ENCODE results near the gene RPL29.

GRCh38 chr3:52032702-52033408, 37.2 kb upstream of the RPL29 start:
- TF ChIP-seq, protein P1, sequence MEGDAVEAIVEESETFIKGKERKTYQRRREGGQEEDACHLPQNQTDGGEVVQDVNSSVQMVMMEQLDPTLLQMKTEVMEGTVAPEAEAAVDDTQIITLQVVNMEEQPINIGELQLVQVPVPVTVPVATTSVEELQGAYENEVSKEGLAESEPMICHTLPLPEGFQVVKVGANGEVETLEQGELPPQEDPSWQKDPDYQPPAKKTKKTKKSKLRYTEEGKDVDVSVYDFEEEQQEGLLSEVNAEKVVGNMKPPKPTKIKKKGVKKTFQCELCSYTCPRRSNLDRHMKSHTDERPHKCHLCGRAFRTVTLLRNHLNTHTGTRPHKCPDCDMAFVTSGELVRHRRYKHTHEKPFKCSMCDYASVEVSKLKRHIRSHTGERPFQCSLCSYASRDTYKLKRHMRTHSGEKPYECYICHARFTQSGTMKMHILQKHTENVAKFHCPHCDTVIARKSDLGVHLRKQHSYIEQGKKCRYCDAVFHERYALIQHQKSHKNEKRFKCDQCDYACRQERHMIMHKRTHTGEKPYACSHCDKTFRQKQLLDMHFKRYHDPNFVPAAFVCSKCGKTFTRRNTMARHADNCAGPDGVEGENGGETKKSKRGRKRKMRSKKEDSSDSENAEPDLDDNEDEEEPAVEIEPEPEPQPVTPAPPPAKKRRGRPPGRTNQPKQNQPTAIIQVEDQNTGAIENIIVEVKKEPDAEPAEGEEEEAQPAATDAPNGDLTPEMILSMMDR (IDR thresholded peaks at IDR 0.05; ENCODE audit: insufficient read depth, low read length, poor library complexity, severe bottlenecking): no peak
- TF ChIP-seq EZH2phosphoT487 (conservative IDR thresholded peaks at IDR 0.05; ENCODE audit: low read length): no peak

All from SU-DHL-6 (cell line).